ENCODE data around the gene CCDC27. TPM values are rescaled to one million over a fixed set of nuclear protein-coding genes. Genes with fewer than 3 reads are reported as not detected.

The CCDC27 gene
- total and polyA plus RNA-seq, 2 of the 13 experiments (the other 11 are each of a cell fraction or from before 2014, with no cell fraction given), result not detected

DNA sequence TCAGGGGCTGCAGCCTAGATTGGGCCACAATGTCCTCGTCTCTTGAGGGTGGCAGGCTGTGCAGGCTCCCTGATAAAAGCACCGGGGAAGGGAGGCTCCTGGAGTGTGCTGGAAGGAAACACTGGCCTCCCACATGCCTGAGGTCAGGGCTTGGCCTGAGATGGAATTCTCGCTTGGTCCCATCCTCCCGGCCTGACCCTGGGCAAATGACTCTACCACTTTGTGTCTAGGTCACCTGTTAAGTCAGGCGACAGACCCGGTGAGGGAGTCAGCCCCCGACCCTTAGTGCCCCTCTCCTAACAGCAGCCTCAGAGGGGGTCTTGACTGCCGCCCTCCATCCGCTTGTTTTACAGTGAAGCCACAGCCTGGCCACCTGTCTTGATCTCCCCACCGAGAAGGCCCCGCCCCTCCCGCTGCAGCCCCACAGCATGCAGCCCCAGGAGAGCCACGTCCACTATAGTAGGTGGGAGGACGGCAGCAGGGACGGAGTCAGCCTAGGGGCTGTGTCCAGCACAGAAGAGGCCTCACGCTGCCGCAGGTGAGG lies 22.8 kb downstream of the CCDC27 start (continued):
- TF ChIP-seq, protein P1, sequence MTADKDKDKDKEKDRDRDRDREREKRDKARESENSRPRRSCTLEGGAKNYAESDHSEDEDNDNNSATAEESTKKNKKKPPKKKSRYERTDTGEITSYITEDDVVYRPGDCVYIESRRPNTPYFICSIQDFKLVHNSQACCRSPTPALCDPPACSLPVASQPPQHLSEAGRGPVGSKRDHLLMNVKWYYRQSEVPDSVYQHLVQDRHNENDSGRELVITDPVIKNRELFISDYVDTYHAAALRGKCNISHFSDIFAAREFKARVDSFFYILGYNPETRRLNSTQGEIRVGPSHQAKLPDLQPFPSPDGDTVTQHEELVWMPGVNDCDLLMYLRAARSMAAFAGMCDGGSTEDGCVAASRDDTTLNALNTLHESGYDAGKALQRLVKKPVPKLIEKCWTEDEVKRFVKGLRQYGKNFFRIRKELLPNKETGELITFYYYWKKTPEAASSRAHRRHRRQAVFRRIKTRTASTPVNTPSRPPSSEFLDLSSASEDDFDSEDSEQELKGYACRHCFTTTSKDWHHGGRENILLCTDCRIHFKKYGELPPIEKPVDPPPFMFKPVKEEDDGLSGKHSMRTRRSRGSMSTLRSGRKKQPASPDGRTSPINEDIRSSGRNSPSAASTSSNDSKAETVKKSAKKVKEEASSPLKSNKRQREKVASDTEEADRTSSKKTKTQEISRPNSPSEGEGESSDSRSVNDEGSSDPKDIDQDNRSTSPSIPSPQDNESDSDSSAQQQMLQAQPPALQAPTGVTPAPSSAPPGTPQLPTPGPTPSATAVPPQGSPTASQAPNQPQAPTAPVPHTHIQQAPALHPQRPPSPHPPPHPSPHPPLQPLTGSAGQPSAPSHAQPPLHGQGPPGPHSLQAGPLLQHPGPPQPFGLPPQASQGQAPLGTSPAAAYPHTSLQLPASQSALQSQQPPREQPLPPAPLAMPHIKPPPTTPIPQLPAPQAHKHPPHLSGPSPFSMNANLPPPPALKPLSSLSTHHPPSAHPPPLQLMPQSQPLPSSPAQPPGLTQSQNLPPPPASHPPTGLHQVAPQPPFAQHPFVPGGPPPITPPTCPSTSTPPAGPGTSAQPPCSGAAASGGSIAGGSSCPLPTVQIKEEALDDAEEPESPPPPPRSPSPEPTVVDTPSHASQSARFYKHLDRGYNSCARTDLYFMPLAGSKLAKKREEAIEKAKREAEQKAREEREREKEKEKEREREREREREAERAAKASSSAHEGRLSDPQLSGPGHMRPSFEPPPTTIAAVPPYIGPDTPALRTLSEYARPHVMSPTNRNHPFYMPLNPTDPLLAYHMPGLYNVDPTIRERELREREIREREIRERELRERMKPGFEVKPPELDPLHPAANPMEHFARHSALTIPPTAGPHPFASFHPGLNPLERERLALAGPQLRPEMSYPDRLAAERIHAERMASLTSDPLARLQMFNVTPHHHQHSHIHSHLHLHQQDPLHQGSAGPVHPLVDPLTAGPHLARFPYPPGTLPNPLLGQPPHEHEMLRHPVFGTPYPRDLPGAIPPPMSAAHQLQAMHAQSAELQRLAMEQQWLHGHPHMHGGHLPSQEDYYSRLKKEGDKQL (CRISPR knock-in tag; IDR thresholded peaks at IDR 0.05; ENCODE audit: low read depth), result no peak
- TF ChIP-seq, protein P2, sequence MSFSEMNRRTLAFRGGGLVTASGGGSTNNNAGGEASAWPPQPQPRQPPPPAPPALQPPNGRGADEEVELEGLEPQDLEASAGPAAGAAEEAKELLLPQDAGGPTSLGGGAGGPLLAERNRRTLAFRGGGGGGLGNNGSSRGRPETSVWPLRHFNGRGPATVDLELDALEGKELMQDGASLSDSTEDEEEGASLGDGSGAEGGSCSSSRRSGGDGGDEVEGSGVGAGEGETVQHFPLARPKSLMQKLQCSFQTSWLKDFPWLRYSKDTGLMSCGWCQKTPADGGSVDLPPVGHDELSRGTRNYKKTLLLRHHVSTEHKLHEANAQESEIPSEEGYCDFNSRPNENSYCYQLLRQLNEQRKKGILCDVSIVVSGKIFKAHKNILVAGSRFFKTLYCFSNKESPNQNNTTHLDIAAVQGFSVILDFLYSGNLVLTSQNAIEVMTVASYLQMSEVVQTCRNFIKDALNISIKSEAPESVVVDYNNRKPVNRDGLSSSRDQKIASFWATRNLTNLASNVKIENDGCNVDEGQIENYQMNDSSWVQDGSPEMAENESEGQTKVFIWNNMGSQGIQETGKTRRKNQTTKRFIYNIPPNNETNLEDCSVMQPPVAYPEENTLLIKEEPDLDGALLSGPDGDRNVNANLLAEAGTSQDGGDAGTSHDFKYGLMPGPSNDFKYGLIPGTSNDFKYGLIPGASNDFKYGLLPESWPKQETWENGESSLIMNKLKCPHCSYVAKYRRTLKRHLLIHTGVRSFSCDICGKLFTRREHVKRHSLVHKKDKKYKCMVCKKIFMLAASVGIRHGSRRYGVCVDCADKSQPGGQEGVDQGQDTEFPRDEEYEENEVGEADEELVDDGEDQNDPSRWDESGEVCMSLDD (CRISPR knock-in tag; IDR thresholded peaks at IDR 0.05; ENCODE audit: borderline replicate concordance), result no peak
- TF ChIP-seq ELF3 (CRISPR knock-in tag; IDR thresholded peaks at IDR 0.05), result 0 out of 2 replicates have a peak, but pooled peaks have one; percentile 8
- TF ChIP-seq SMAD1 (CRISPR knock-in tag; IDR thresholded peaks at IDR 0.05; ENCODE audit: borderline replicate concordance, low read depth), result 0 out of 2 replicates have a peak, but pooled peaks have one; percentile 0
- TF ChIP-seq, protein P3, sequence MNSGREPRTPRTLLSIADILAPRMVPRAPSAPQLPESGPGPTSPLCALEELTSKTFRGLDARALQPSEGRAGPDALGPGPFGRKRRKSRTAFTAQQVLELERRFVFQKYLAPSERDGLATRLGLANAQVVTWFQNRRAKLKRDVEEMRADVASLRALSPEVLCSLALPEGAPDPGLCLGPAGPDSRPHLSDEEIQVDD (CRISPR knock-in tag; IDR thresholded peaks at IDR 0.05; ENCODE audit: borderline replicate concordance), result no peak
- 0 out of 2 replicates have a peak, but pooled peaks have one; percentile 7 for TF ChIP-seq ZNF232 (CRISPR knock-in tag; IDR thresholded peaks at IDR 0.05; ENCODE audit: borderline replicate concordance)
- TF ChIP-seq ZNF552 (CRISPR knock-in tag; IDR thresholded peaks at IDR 0.05; ENCODE audit: borderline replicate concordance), result no peak
- no peak for TF ChIP-seq U2AF2 (IDR thresholded peaks at IDR 0.05; ENCODE audit: low read depth, low read length)
- TF ChIP-seq, protein P4, sequence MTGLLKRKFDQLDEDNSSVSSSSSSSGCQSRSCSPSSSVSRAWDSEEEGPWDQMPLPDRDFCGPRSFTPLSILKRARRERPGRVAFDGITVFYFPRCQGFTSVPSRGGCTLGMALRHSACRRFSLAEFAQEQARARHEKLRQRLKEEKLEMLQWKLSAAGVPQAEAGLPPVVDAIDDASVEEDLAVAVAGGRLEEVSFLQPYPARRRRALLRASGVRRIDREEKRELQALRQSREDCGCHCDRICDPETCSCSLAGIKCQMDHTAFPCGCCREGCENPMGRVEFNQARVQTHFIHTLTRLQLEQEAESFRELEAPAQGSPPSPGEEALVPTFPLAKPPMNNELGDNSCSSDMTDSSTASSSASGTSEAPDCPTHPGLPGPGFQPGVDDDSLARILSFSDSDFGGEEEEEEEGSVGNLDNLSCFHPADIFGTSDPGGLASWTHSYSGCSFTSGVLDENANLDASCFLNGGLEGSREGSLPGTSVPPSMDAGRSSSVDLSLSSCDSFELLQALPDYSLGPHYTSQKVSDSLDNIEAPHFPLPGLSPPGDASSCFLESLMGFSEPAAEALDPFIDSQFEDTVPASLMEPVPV (CRISPR knock-in tag; IDR thresholded peaks at IDR 0.05), result no peak
- peak; percentile 65; the same call in 1 of the 2 replicates for TF ChIP-seq ZNF263 (CRISPR knock-in tag; IDR thresholded peaks at IDR 0.05)
- TF ChIP-seq, protein P5, sequence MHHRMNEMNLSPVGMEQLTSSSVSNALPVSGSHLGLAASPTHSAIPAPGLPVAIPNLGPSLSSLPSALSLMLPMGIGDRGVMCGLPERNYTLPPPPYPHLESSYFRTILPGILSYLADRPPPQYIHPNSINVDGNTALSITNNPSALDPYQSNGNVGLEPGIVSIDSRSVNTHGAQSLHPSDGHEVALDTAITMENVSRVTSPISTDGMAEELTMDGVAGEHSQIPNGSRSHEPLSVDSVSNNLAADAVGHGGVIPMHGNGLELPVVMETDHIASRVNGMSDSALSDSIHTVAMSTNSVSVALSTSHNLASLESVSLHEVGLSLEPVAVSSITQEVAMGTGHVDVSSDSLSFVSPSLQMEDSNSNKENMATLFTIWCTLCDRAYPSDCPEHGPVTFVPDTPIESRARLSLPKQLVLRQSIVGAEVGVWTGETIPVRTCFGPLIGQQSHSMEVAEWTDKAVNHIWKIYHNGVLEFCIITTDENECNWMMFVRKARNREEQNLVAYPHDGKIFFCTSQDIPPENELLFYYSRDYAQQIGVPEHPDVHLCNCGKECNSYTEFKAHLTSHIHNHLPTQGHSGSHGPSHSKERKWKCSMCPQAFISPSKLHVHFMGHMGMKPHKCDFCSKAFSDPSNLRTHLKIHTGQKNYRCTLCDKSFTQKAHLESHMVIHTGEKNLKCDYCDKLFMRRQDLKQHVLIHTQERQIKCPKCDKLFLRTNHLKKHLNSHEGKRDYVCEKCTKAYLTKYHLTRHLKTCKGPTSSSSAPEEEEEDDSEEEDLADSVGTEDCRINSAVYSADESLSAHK (CRISPR knock-in tag; IDR thresholded peaks at IDR 0.05; ENCODE audit: borderline replicate concordance), result no peak
